HEK293T (cell line): ENCODE measurements around the gene PKD1L1.

ENCODE experiments used
- CTCF ChIA-PET: fragments of 350-600 bp; formaldehyde crosslinking; extraction: SDS; loops from one replicate; lab custom pipeline; 2021; ENCODE audit warnings: antibody characterized with exemption, inconsistent platforms; lab: Yijun Ruan, JAX
- POLR2A ChIA-PET: fragments of 350-600 bp; formaldehyde crosslinking; extraction: SDS; loops from one replicate; lab custom pipeline; 2020; ENCODE audit warnings: antibody characterized with exemption, inconsistent platforms; lab: Yijun Ruan, JAX
- DNase-seq: peaks from one replicate; pipeline ENCODE4 v3.0.0; 2012; ENCODE audit warnings: mixed read lengths; ENCODE audit errors: extremely low spot score
- ARNT ChIP-seq: fragments of 450-650 bp; IDR thresholded peaks from 2 replicates; pipeline ENCODE4 v1.6.1; 2017; ENCODE audit warnings: mild to moderate bottlenecking
- BHLHE40 ChIP-seq: fragments of 450-650 bp; IDR thresholded peaks from 2 replicates; pipeline ENCODE4 v1.6.1; 2016; ENCODE audit warnings: mild to moderate bottlenecking, moderate library complexity, borderline replicate concordance
- CTBP1 ChIP-seq: fragments of 450-650 bp; IDR thresholded peaks from 2 replicates; pipeline ENCODE4 v1.6.1; 2016; ENCODE audit warnings: borderline replicate concordance
- ELF4 ChIP-seq: fragments of 450-650 bp; IDR thresholded peaks from 2 replicates; pipeline ENCODE4 v1.6.1; 2017; ENCODE audit warnings: antibody characterized with exemption
- FOXA1 ChIP-seq: fragments of 450-650 bp; IDR thresholded peaks from 2 replicates; pipeline ENCODE4 v1.6.1; 2016; ENCODE audit warnings: mild to moderate bottlenecking
- FOXK2 ChIP-seq: fragments of 450-650 bp; IDR thresholded peaks from 2 replicates; pipeline ENCODE4 v1.6.1; 2016; ENCODE audit warnings: mild to moderate bottlenecking
- FOXM1 ChIP-seq: fragments of 450-650 bp; IDR thresholded peaks from 2 replicates; pipeline ENCODE4 v1.6.1; 2017; ENCODE audit warnings: mild to moderate bottlenecking, borderline replicate concordance
- HDGF ChIP-seq: fragments of 450-650 bp; IDR thresholded peaks from 2 replicates; pipeline ENCODE4 v1.6.1; 2017; ENCODE audit warnings: antibody characterized with exemption, borderline replicate concordance
- L3MBTL2 ChIP-seq: fragments of 450-650 bp; conservative IDR thresholded peaks from 2 replicates; pipeline ENCODE4 v1.6.1; 2016; ENCODE audit warnings: mild to moderate bottlenecking
- LEF1 ChIP-seq: fragments of 450-650 bp; IDR thresholded peaks from 2 replicates; pipeline ENCODE4 v1.6.1; 2017; ENCODE audit warnings: mild to moderate bottlenecking, borderline replicate concordance
- NFRKB ChIP-seq: fragments of 450-650 bp; IDR thresholded peaks from 2 replicates; pipeline ENCODE4 v1.6.1; 2016; ENCODE audit warnings: mild to moderate bottlenecking, moderate library complexity
- SP1 ChIP-seq: fragments of 450-650 bp; IDR thresholded peaks from 2 replicates; pipeline ENCODE4 v1.6.1; 2017
- SUZ12 ChIP-seq: fragments of 450-650 bp; IDR thresholded peaks from 2 replicates; pipeline ENCODE4 v1.6.1; 2016; ENCODE audit warnings: mild to moderate bottlenecking
- TARDBP ChIP-seq: fragments of 450-650 bp; IDR thresholded peaks from 2 replicates; pipeline ENCODE4 v1.6.1; 2016
- ZNF384 ChIP-seq: fragments of 450-650 bp; IDR thresholded peaks from 2 replicates; pipeline ENCODE4 v1.6.1; 2016
- TF ChIP-seq, protein P1 (sequence below): fragments of 450-650 bp; IDR thresholded peaks from 2 replicates; pipeline ENCODE4 v1.6.1; 2016

PKD1L1 gene

DNA sequence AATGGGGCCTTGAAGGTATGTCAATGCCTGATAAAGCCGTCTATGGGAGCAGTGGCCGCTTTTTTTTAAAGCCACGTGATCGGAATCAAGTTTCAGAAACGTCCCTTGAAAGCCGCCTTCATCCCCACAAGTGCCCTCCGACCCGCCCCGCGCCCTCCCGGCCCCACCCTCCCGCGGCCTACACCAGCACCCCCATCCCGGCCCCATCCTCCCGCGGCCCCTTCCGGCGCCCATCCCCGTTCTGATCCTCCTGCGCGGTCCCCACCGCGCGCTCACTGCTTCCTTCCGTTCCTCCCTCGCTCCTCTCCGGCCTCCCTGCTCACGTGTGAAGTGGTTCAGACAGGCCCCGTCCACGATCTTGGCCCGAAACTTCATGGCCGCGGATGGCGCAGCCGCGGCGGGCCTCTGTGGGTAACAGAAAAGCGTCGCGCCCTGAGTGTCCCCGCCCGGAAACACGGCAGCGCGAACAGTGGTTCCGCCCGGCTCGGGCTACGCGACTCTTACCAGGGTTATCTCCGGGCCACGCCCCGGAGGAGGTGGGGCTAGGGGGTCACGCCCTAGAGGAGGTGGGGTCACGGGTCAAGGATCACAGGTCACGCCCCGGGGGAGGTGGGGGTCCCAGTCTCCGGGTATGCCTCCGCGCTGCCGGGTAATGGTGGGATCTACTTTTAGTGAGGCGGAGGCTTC is 31.0 kb upstream of the PKD1L1 start, which contains the start of gene HUS1:
TSS of gene HUS1 (minus strand) at position 471 of the 687 bp plus-strand sequence. CDS start at position 375, 96 bp downstream.
- POLR2A ChIA-PET = no interaction called here
- DNase-seq = peak; percentile 86
- TF ChIP-seq SUZ12 (no peak), BHLHE40 (no peak), FOXK2 (no peak), CTBP1 (peak; percentile 78; the same call in 1 of the 2 replicates), SP1 (no peak), FOXA1 (no peak), ELF4 (peak; percentile 22; the same call in 1 of the 2 replicates), HDGF (no peak), TARDBP (peak; percentile 79), NFRKB (peak; percentile 49; the same call in 1 of the 2 replicates), ZNF384 (no peak), ARNT (no peak), L3MBTL2 (peak; percentile 68), FOXM1 (0 out of 2 replicates have a peak, but pooled peaks have one; percentile 17), LEF1 (no peak; the same call in 1 of the 2 replicates)
- TF ChIP-seq, protein P1, sequence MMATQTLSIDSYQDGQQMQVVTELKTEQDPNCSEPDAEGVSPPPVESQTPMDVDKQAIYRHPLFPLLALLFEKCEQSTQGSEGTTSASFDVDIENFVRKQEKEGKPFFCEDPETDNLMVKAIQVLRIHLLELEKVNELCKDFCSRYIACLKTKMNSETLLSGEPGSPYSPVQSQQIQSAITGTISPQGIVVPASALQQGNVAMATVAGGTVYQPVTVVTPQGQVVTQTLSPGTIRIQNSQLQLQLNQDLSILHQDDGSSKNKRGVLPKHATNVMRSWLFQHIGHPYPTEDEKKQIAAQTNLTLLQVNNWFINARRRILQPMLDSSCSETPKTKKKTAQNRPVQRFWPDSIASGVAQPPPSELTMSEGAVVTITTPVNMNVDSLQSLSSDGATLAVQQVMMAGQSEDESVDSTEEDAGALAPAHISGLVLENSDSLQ = peak; percentile 26; the same call in 1 of the 2 replicates
- CTCF ChIA-PET = no interaction called here

DNA sequence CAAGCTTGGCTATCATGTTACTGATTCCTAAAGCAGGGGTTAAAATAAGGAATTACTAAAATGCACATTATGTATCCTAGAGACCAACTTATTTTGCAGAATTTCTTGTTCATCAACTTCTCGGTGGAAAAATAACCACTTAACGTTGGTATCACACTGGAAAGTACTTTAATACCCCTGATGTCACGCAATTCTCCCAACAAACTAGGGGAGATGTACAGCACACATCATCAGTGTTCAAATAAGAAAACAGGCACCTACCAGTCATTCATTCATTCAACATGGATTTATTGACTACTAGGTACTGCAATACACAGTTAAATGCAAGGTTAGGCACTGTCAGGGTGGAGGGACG is 30.5 kb upstream of the PKD1L1 start:
- TF ChIP-seq ZNF384 = no peak
- TF ChIP-seq TARDBP = no peak
- no peak for TF ChIP-seq SUZ12
- TF ChIP-seq BHLHE40 = no peak
- no peak for TF ChIP-seq ARNT
- TF ChIP-seq HDGF = no peak
- no peak for TF ChIP-seq FOXK2
- TF ChIP-seq, protein P1 = no peak
- TF ChIP-seq FOXM1 = no peak
- no peak for TF ChIP-seq FOXA1
- no peak for TF ChIP-seq LEF1
- TF ChIP-seq NFRKB = no peak
- TF ChIP-seq CTBP1 = no peak
- no peak for TF ChIP-seq L3MBTL2
- TF ChIP-seq SP1 = no peak
- TF ChIP-seq ELF4 = no peak
- ChIA-PET CTCF (no interaction called here), POLR2A (interaction anchor here (1.3 kb wide), 1 partner anchor 107 kb away, joined by 3 read pairs; no protein-coding TSS in a partner anchor)
- no peak for DNase-seq

- no peak for TF ChIP-seq FOXM1
- TF ChIP-seq ARNT = no peak
- no peak for TF ChIP-seq BHLHE40
- no peak for TF ChIP-seq FOXK2
- no peak for TF ChIP-seq SUZ12
- TF ChIP-seq ZNF384 = no peak
- TF ChIP-seq FOXA1 = no peak
- no peak for TF ChIP-seq NFRKB
- TF ChIP-seq, protein P1 = no peak
- no peak for TF ChIP-seq ELF4
- TF ChIP-seq TARDBP = no peak
- DNase-seq = no peak
- ChIA-PET POLR2A (no interaction called here), CTCF (interaction anchor here (0.6 to 1.1 kb wide), 2 partner anchors 29 to 159 kb away, joined by 3 read pairs; no protein-coding TSS in a partner anchor)
Observed at GRCh38 chr7:47973739-47974138, 25.5 kb upstream of the PKD1L1 start.

GRCh38 chr7:47970761-47971160 is 22.5 kb upstream of the PKD1L1 start:
- POLR2A ChIA-PET = no interaction called here
- CTCF ChIA-PET = interaction anchor here (0.6 to 2.8 kb wide), 2 partner anchors 26 to 149 kb away, joined by 3 to 18 read pairs; no protein-coding TSS in a partner anchor
- TF ChIP-seq LEF1 (no peak), ARNT (no peak), CTBP1 (no peak)
- DNase-seq = no peak

- DNase-seq = peak; percentile 75
- POLR2A ChIA-PET = interaction anchor here (0.6 kb wide), 1 partner anchor 15 kb away, joined by 3 read pairs; no protein-coding TSS in a partner anchor
- CTCF ChIA-PET = interaction anchor here (0.7 to 2.8 kb wide), 3 partner anchors 24 to 186 kb away, joined by 3 to 18 read pairs (median 3); no protein-coding TSS in a partner anchor
- TF ChIP-seq SUZ12 (no peak), ELF4 (no peak), SP1 (no peak), NFRKB (no peak), FOXM1 (no peak)
Observed at GRCh38 chr7:47968847-47969774, 20.8 kb upstream of the PKD1L1 start.
